Tibial nerve (tissue), 4 donors: ENCODE results near the gene ZNF688. TPM values are rescaled to one million over a fixed set of nuclear protein-coding genes. Genes with fewer than 3 reads are reported as not detected.

Source experiments
- DNase-seq, 2 donors: peaks; one replicate each; pipeline ENCODE4 v3.0.0-alpha.2; 2019; ENCODE audit warnings: low spot score in 2 of 2
- H3K27ac ChIP-seq, 4 donors: fragments of 200-600 bp; sonication (generic) in 3 of 4; one replicate each; pipeline ENCODE4 v1.5.1; 2017 to 2019; ENCODE audit warnings: mild to moderate bottlenecking in 1 of 4
- H3K27me3 ChIP-seq, 2 donors: fragments of 200-600 bp; sonication (generic) in 1 of 2; one replicate each; pipeline versions ENCODE4 v1.5.1 to v1.6.0; 2017 to 2019
- H3K36me3 ChIP-seq, 3 donors: fragments of 200-600 bp; sonication (generic); one replicate each; pipeline ENCODE4 v1.5.1; 2018 to 2019
- H3K4me1 ChIP-seq, 4 donors: fragments of 200-600 bp; sonication (generic) in 3 of 4; one replicate each; pipeline ENCODE4 v1.5.1; 2017 to 2019
- H3K4me3 ChIP-seq, 4 donors: fragments of 200-600 bp; sonication (generic) in 3 of 4; one replicate each; pipeline ENCODE4 v1.5.1; 2017 to 2019; ENCODE audit warnings: mild to moderate bottlenecking in 1 of 4, moderate library complexity in 1 of 4
- H3K9me3 ChIP-seq, 4 donors: fragments of 200-600 bp; sonication (generic) in 3 of 4; one replicate each; pipeline ENCODE4 v1.5.1; 2017 to 2019
- CTCF ChIP-seq, 5 experiments: fragments of 200-600 bp in 3 of 5; fragments of 450-650 bp in 2 of 5; sonication (generic) in 3 of 5; IDR thresholded peaks; one replicate each; pipeline ENCODE4 v1.5.1; 2016 to 2019; ENCODE audit warnings: antibody characterized with exemption in 5 of 5, mild to moderate bottlenecking in 3 of 5, moderate library complexity in 2 of 5
- EP300 ChIP-seq, 2 donors: sonication (generic); formaldehyde crosslinking; IDR thresholded peaks; one replicate each; pipeline ENCODE4 v1.6.1; 2017; ENCODE audit warnings: antibody characterized with exemption in 2 of 2, mild to moderate bottlenecking in 1 of 2
- POLR2A ChIP-seq, 2 donors: fragments of 450-650 bp; IDR thresholded peaks; one replicate each; pipeline ENCODE4 v1.6.1; 2017; ENCODE audit warnings: antibody characterized with exemption in 2 of 2, mild to moderate bottlenecking in 2 of 2, moderate library complexity in 2 of 2
- WGBS, 2 donors: methylation state at CpG; one replicate each; pipeline ENCODE4 v1.1.5; 2018; 5-methylcytosine and 5-hydroxymethylcytosine counted together
- small RNA-seq: library from RNA; depleted of rRNA; stranded (forward); fragments of <200 nt; gene quantifications from one replicate; pipeline ENCODE3, GENCODE V24; 2016
- total RNA-seq, 4 donors: library from RNA; depleted of rRNA; stranded (reverse); fragments of >200 nt; gene quantifications; one replicate each; pipeline ENCODE4 v1.1.0, GENCODE V29; 2016

Gene ZNF688
- total RNA-seq, 4 donors from 2014 or later: 15.7 to 28.6 (median 22.9) TPM

GRCh38 chr16:30521873-30522641, 49.5 kb downstream of the ZNF688 start:
- WGBS, 2 donors: 56 to 58% methylated on average over 11 of the region's 11 CpGs
- no peak for TF ChIP-seq EP300 (IDR thresholded peaks at IDR 0.05)
- no peak for TF ChIP-seq CTCF (IDR thresholded peaks at IDR 0.05)
- no peak for TF ChIP-seq POLR2A (IDR thresholded peaks at IDR 0.05)
- no peak overlapping the region for H3K27ac ChIP-seq

GRCh38 chr16:30521476-30521872, 50.0 kb downstream of the ZNF688 start:
- Histone ChIP-seq H3K9me3 (no peaks in the 10 kb centered on the region), H3K27me3 (no peaks in the 10 kb centered on the region), H3K4me1 (peaks cover 0 to 20% (median 2%) of the 10 kb centered on the region in 4 donors), H3K36me3 (peaks cover 0 to 14% (median 0%) of the 10 kb centered on the region in 3 donors), H3K27ac (no peak overlapping the region), H3K4me3 (no peak overlapping the region)
- 92 to 93% methylated on average over 7 of the region's 7 CpGs for WGBS, 2 donors
- TF ChIP-seq EP300 (IDR thresholded peaks at IDR 0.05): no peak
- TF ChIP-seq CTCF (IDR thresholded peaks at IDR 0.05): no peak
- TF ChIP-seq POLR2A (IDR thresholded peaks at IDR 0.05): no peak
- DNase-seq: no peak

More at GRCh38 chr16:30521873-30522641, 49.5 kb downstream of the ZNF688 start:
- Histone ChIP-seq H3K27me3 (no peaks in the 10 kb centered on the region), H3K36me3 (peaks cover 0 to 14% (median 0%) of the 10 kb centered on the region in 3 donors), H3K4me3 (no peak overlapping the region), H3K4me1 (peaks cover 0 to 20% (median 2%) of the 10 kb centered on the region in 4 donors), H3K9me3 (no peaks in the 10 kb centered on the region)
- DNase-seq: no peak

Small RNAs within 50 kb of the gene (small RNA-seq; reads per million reads assigned to genes)
- not detected for gene AC093249.4

Other genes starting within 250 kb of the ZNF688 start
- gene CD2BP2, start 216.4 kb downstream of the ZNF688 start, total RNA-seq: 10 to 100 TPM; 31.8 to 42.7 (median 36.1) TPM
- gene TBC1D10B, start 201.2 kb downstream of the ZNF688 start, total RNA-seq: 10 to 100 TPM; 25.6 to 52.2 (median 31.1) TPM
- not detected for gene MYL11, start 196.9 kb downstream of the ZNF688 start, total RNA-seq
- gene SEPTIN1, start 189.2 kb downstream of the ZNF688 start, total RNA-seq: 1 to 10 TPM in 3 of 4 donors, not detected in 1; 1.4 to 4.8 (median 3.6) TPM
- gene ZNF48, start 176.3 kb downstream of the ZNF688 start, total RNA-seq: 1 to 10 TPM; 5.5 to 7.5 (median 7.3) TPM
- gene ZNF771, start 164.1 kb downstream of the ZNF688 start, total RNA-seq: 10 to 100 TPM; 35.8 to 48.2 (median 43.0) TPM
- gene DCTPP1, start 141.7 kb downstream of the ZNF688 start, total RNA-seq: 10 to 100 TPM; 12.1 to 20.7 (median 16.1) TPM
- 10 to 100 TPM; 26.2 to 36.5 (median 33.5) TPM for gene SEPHS2, start 125.8 kb downstream of the ZNF688 start, total RNA-seq
- gene ITGAL, start 99.0 kb downstream of the ZNF688 start, total RNA-seq: 1 to 10 TPM; 2.4 to 8.8 (median 2.9) TPM
- gene ZNF768, start 45.1 kb downstream of the ZNF688 start, total RNA-seq: 10 to 100 TPM; 22.8 to 40.2 (median 31.8) TPM
- 10 to 100 TPM; 17.4 to 22.2 (median 19.6) TPM for gene ZNF747, start 36.9 kb downstream of the ZNF688 start, total RNA-seq
- 10 to 100 TPM; 12.5 to 16.7 (median 15.3) TPM for gene ZNF764, start 13.3 kb downstream of the ZNF688 start, total RNA-seq
- gene ZNF785, start 14.0 kb upstream of the ZNF688 start, total RNA-seq: 10 to 100 TPM; 12.0 to 17.1 (median 14.9) TPM
- gene ZNF689, start 38.7 kb upstream of the ZNF688 start, total RNA-seq: 10 to 100 TPM in 2 of 4 donors, 1 to 10 TPM in 2; 7.8 to 11.7 (median 10.0) TPM
- 10 to 100 TPM; 37.4 to 43.7 (median 40.1) TPM for gene PRR14, start 79.2 kb upstream of the ZNF688 start, total RNA-seq
- 10 to 100 TPM; 26.2 to 46.8 (median 31.7) TPM for gene FBRS, start 86.7 kb upstream of the ZNF688 start, total RNA-seq
- 10 to 100 TPM; 17.2 to 42.6 (median 31.0) TPM for gene SRCAP, start 127.5 kb upstream of the ZNF688 start, total RNA-seq
- gene PHKG2, start 176.7 kb upstream of the ZNF688 start, total RNA-seq: 10 to 100 TPM; 29.9 to 46.2 (median 33.3) TPM
- 10 to 100 TPM in 1 of 4 donors, 1 to 10 TPM in 3; 3.7 to 12.6 (median 8.2) TPM for gene CFAP119, start 190.3 kb upstream of the ZNF688 start, total RNA-seq
- gene RNF40, start 190.6 kb upstream of the ZNF688 start, total RNA-seq: 100 to 1,000 TPM in 1 of 4 donors, 10 to 100 TPM in 3; 71.7 to 127 (median 91.5) TPM
- gene ZNF629, start 215.5 kb upstream of the ZNF688 start, total RNA-seq: 10 to 100 TPM; 14.7 to 22.2 (median 17.1) TPM